Stimulated activated CD4-positive, alpha-beta T cell treated with anti-CD3 and anti-CD28 coated beads, Interleukin-1b, Interleukin-23, amount 100 ng/mL, for 48 hours (primary cell): ENCODE data around the gene ARRB1.
"Not testable (repeated sequence)": the region's sequence is repeated elsewhere in the genome, so short reads cannot be mapped to it uniquely, and the experiment has no call there.

Experiments used
- DNase-seq: peaks from one replicate; pipeline ENCODE4 v3.0.0-alpha.2; 2020

The ARRB1 gene

GRCh38 chr11:75342966-75343870, 8.2 kb downstream of the ARRB1 start:
- no peak for DNase-seq

GRCh38 chr11:75342231-75342918, 9.1 kb downstream of the ARRB1 start:
- DNase-seq = no peak

GRCh38 chr11:75341612-75342011, 9.8 kb downstream of the ARRB1 start:
- no peak for DNase-seq

GRCh38 chr11:75339685-75340409, 11.6 kb downstream of the ARRB1 start:
- no peak for DNase-seq

- DNase-seq = peak; percentile 59
Observed at GRCh38 chr11:75338516-75339208, 12.8 kb downstream of the ARRB1 start.

GRCh38 chr11:75337195-75337654, 14.2 kb downstream of the ARRB1 start:
- DNase-seq = no peak

- DNase-seq = no peak
Observed at GRCh38 chr11:75334976-75335375, 16.5 kb downstream of the ARRB1 start.

- no peak for DNase-seq
Observed at GRCh38 chr11:75334402-75334891, 17.0 kb downstream of the ARRB1 start.

- no peak for DNase-seq
Observed at GRCh38 chr11:75333807-75334140, 17.7 kb downstream of the ARRB1 start.

GRCh38 chr11:75333022-75333806, 18.2 kb downstream of the ARRB1 start:
- no peak for DNase-seq

- DNase-seq = not testable (repeated sequence)
Observed at GRCh38 chr11:75331761-75332160, 19.7 kb downstream of the ARRB1 start.

GRCh38 chr11:75331304-75331703, 20.2 kb downstream of the ARRB1 start:
- not testable (repeated sequence) for DNase-seq

GRCh38 chr11:75330886-75331285, 20.6 kb downstream of the ARRB1 start:
- DNase-seq = not testable (repeated sequence)

- DNase-seq = no peak
Observed at GRCh38 chr11:75330291-75330690, 21.2 kb downstream of the ARRB1 start.

- peak; percentile 52 for DNase-seq
Observed at GRCh38 chr11:75328426-75329277, 22.8 kb downstream of the ARRB1 start.

GRCh38 chr11:75326439-75326810, 25.0 kb downstream of the ARRB1 start:
- peak; percentile 22 for DNase-seq

- DNase-seq = peak; percentile 75
Observed at GRCh38 chr11:75325713-75326438, 25.6 kb downstream of the ARRB1 start.

- DNase-seq = no peak
Observed at GRCh38 chr11:75324740-75325139, 26.7 kb downstream of the ARRB1 start.

- no peak for DNase-seq
Observed at GRCh38 chr11:75324189-75324588, 27.3 kb downstream of the ARRB1 start.

GRCh38 chr11:75323609-75324008, 27.9 kb downstream of the ARRB1 start:
- DNase-seq = no peak
